Measurements from ENCODE around the gene TMED10. TPM values are rescaled to one million over a fixed set of nuclear protein-coding genes. Genes with fewer than 3 reads are reported as not detected.

The TMED10 gene
- total RNA-seq (100 to 1,000 TPM; 130 to 132 TPM), polyA plus RNA-seq (100 to 1,000 TPM; 219 to 318 (median 272) TPM), total RNA-seq (84.6 to 197 (median 169) reads per million in 6 experiments)

- POLR2A ChIA-PET, result interaction anchor here (0.6 to 2.0 kb wide), 13 partner anchors 24 to 484 kb away, joined by 3 to 16 read pairs (median 4); partner anchors contain the start of genes ERG28 and NEK9
- H3K27ac Mint-ChIP-seq, result peak within 1 kb of the TSS; percentile 94 to 99 (median 97)
- H3K9me3 Mint-ChIP-seq, result no peaks in the 10 kb centered on the region
- ATAC-seq (peak; percentile 76 to 77), DNase-seq (peak; percentile 84 to 99 (median 90))
- H3K4me1 Mint-ChIP-seq, result peaks cover 11 to 59% (median 48%) of the 10 kb centered on the region in 4 donors
- no peaks in the 10 kb centered on the region for H3K27me3 Mint-ChIP-seq
- H3K4me3 Mint-ChIP-seq, result peak within 1 kb of the TSS; percentile 86 to 98 (median 93)
- peaks cover 0 to 10% (median 0%) of the 10 kb centered on the region in 3 donors for H3K36me3 Mint-ChIP-seq
Observed at GRCh38 chr14:75176142-75176820, at the start of gene TMED10. TMED10 (minus strand) TSS chr14:75176612; CDS start chr14:75176579, 33 bp downstream.

- Mint-ChIP-seq H3K27ac (no peak overlapping the region), H3K36me3 (no peaks in the 10 kb centered on the region), H3K4me1 (peaks cover 22 to 50% (median 28%) of the 10 kb centered on the region in 4 donors), H3K4me3 (no peak overlapping the region), H3K9me3 (no peaks in the 10 kb centered on the region), H3K27me3 (peaks cover 0 to 2% (median 0%) of the 10 kb centered on the region in 5 donors)
- ATAC-seq, result no peak
- POLR2A ChIA-PET, result no interaction called here
- no peak for DNase-seq
Observed at GRCh38 chr14:75224561-75224960, 48.1 kb upstream of the TMED10 start.

- peaks cover 0 to 2% (median 0%) of the 10 kb centered on the region in 5 donors for H3K27me3 Mint-ChIP-seq
- H3K4me1 Mint-ChIP-seq, result peaks cover 14 to 42% (median 20%) of the 10 kb centered on the region in 4 donors
- peak overlapping the region in 1 of 10 donors; percentile 22 for H3K4me3 Mint-ChIP-seq
- H3K36me3 Mint-ChIP-seq, result no peaks in the 10 kb centered on the region
- DNase-seq, result peak in 1 of 10 donors; percentile 13
- POLR2A ChIA-PET, result interaction anchor here (0.7 kb wide), 1 partner anchor 1733 kb away, joined by 3 read pairs; no protein-coding TSS in a partner anchor
- ATAC-seq, result no peak
- no peaks in the 10 kb centered on the region for H3K9me3 Mint-ChIP-seq
- H3K27ac Mint-ChIP-seq, result peak overlapping the region in 3 of 10 donors; percentile 5 to 76 (median 32)
Observed at GRCh38 chr14:75223664-75224154, 47.3 kb upstream of the TMED10 start.

- no peak for ATAC-seq
- Mint-ChIP-seq H3K4me3 (peak overlapping the region in 1 of 10 donors; percentile 34), H3K27ac (peak overlapping the region in 2 of 10 donors; percentile 13 to 33)
Observed at GRCh38 chr14:75222208-75222701, 45.8 kb upstream of the TMED10 start.

GRCh38 chr14:75221797-75222196 is 45.4 kb upstream of the TMED10 start:
- Mint-ChIP-seq H3K9me3 (no peaks in the 10 kb centered on the region), H3K36me3 (no peaks in the 10 kb centered on the region), H3K27me3 (peaks cover 0 to 2% (median 0%) of the 10 kb centered on the region in 5 donors), H3K4me1 (peaks cover 7 to 26% (median 13%) of the 10 kb centered on the region in 4 donors), H3K4me3 (no peak overlapping the region), H3K27ac (no peak overlapping the region)
- DNase-seq (no peak), ATAC-seq (no peak)
- POLR2A ChIA-PET, result no interaction called here

More at GRCh38 chr14:75222208-75222701, 45.8 kb upstream of the TMED10 start:
- Mint-ChIP-seq H3K27me3 (peaks cover 0 to 2% (median 0%) of the 10 kb centered on the region in 5 donors), H3K9me3 (no peaks in the 10 kb centered on the region), H3K4me1 (peaks cover 7 to 30% (median 15%) of the 10 kb centered on the region in 4 donors), H3K36me3 (no peaks in the 10 kb centered on the region)
- POLR2A ChIA-PET, result no interaction called here
- DNase-seq, result peak in 1 of 10 donors; percentile 11

GRCh38 chr14:75220156-75220555 is 43.7 kb upstream of the TMED10 start:
- Mint-ChIP-seq H3K27ac (peak overlapping the region in 3 of 10 donors; percentile 35 to 72 (median 40)), H3K9me3 (no peaks in the 10 kb centered on the region), H3K36me3 (no peaks in the 10 kb centered on the region), H3K4me1 (peaks cover 12 to 37% (median 25%) of the 10 kb centered on the region in 4 donors), H3K27me3 (no peaks in the 10 kb centered on the region), H3K4me3 (no peak overlapping the region)
- ATAC-seq (no peak), DNase-seq (no peak)
- POLR2A ChIA-PET, result no interaction called here

- ATAC-seq (no peak), DNase-seq (no peak)
- H3K36me3 Mint-ChIP-seq, result no peaks in the 10 kb centered on the region
- no peak overlapping the region for H3K27ac Mint-ChIP-seq
- H3K9me3 Mint-ChIP-seq, result no peaks in the 10 kb centered on the region
- POLR2A ChIA-PET, result interaction anchor here (0.7 to 1.1 kb wide), 2 partner anchors 25 to 76 kb away, joined by 3 read pairs; no protein-coding TSS in a partner anchor
- H3K4me1 Mint-ChIP-seq, result peaks cover 11 to 46% (median 29%) of the 10 kb centered on the region in 4 donors
- no peak overlapping the region for H3K4me3 Mint-ChIP-seq
- peaks cover 0 to 1% (median 0%) of the 10 kb centered on the region in 5 donors for H3K27me3 Mint-ChIP-seq
Observed at GRCh38 chr14:75217508-75218206, 41.2 kb upstream of the TMED10 start.

- H3K27me3 Mint-ChIP-seq, result peaks cover 0 to 1% (median 0%) of the 10 kb centered on the region in 5 donors
- peaks cover 11 to 36% (median 28%) of the 10 kb centered on the region in 4 donors for H3K4me1 Mint-ChIP-seq
- no peak for ATAC-seq
- H3K36me3 Mint-ChIP-seq, result no peaks in the 10 kb centered on the region
- DNase-seq, result no peak
- POLR2A ChIA-PET, result no interaction called here
- H3K9me3 Mint-ChIP-seq, result no peaks in the 10 kb centered on the region
- H3K27ac Mint-ChIP-seq, result peak overlapping the region in 1 of 10 donors; percentile 37
- H3K4me3 Mint-ChIP-seq, result peak overlapping the region in 2 of 10 donors; percentile 7 to 22
Observed at GRCh38 chr14:75216427-75217006, 40.1 kb upstream of the TMED10 start.

GRCh38 chr14:75215520-75215919 is 39.1 kb upstream of the TMED10 start:
- peak overlapping the region in 8 of 10 donors; percentile 5 to 71 (median 42) for H3K27ac Mint-ChIP-seq
- peaks cover 0 to 1% (median 0%) of the 10 kb centered on the region in 5 donors for H3K27me3 Mint-ChIP-seq
- POLR2A ChIA-PET, result interaction anchor here (0.5 kb wide), 1 partner anchor 21 kb away, joined by 4 read pairs; no protein-coding TSS in a partner anchor
- peak overlapping the region in 8 of 10 donors; percentile 30 to 82 (median 62) for H3K4me3 Mint-ChIP-seq
- peak in 1 of 2 donors; percentile 49 for ATAC-seq
- H3K9me3 Mint-ChIP-seq, result no peaks in the 10 kb centered on the region
- DNase-seq, result no peak
- H3K36me3 Mint-ChIP-seq, result no peaks in the 10 kb centered on the region
- H3K4me1 Mint-ChIP-seq, result peaks cover 11 to 36% (median 28%) of the 10 kb centered on the region in 4 donors

GRCh38 chr14:75214558-75214957 is 38.1 kb upstream of the TMED10 start:
- peaks cover 9 to 34% (median 25%) of the 10 kb centered on the region in 4 donors for H3K4me1 Mint-ChIP-seq
- no peak for DNase-seq
- H3K27ac Mint-ChIP-seq, result peak overlapping the region in 2 of 10 donors; percentile 45 to 84
- H3K9me3 Mint-ChIP-seq, result no peaks in the 10 kb centered on the region
- POLR2A ChIA-PET, result interaction anchor here (0.5 to 1.8 kb wide), 2 partner anchors 39 to 43 kb away, joined by 4 read pairs; partner anchors contain the start of gene TMED10
- H3K4me3 Mint-ChIP-seq, result peak overlapping the region in 6 of 10 donors; percentile 14 to 64 (median 34)
- H3K27me3 Mint-ChIP-seq, result peaks cover 0 to 1% (median 0%) of the 10 kb centered on the region in 5 donors
- no peaks in the 10 kb centered on the region for H3K36me3 Mint-ChIP-seq
- peak in 1 of 2 donors; percentile 61 for ATAC-seq

GRCh38 chr14:75213172-75213571 is 36.8 kb upstream of the TMED10 start:
- Mint-ChIP-seq H3K4me1 (peaks cover 9 to 34% (median 25%) of the 10 kb centered on the region in 4 donors), H3K4me3 (peak overlapping the region in 1 of 10 donors; percentile 34), H3K36me3 (no peaks in the 10 kb centered on the region), H3K9me3 (no peaks in the 10 kb centered on the region), H3K27ac (peak overlapping the region in 3 of 10 donors; percentile 38 to 76 (median 60)), H3K27me3 (peaks cover 0 to 1% (median 0%) of the 10 kb centered on the region in 5 donors)
- POLR2A ChIA-PET, result no interaction called here
- DNase-seq (no peak), ATAC-seq (no peak)

GRCh38 chr14:75208843-75209242 is 32.4 kb upstream of the TMED10 start:
- Mint-ChIP-seq H3K36me3 (no peaks in the 10 kb centered on the region), H3K9me3 (no peaks in the 10 kb centered on the region), H3K4me3 (no peak overlapping the region), H3K27me3 (peaks cover 0 to 1% (median 0%) of the 10 kb centered on the region in 5 donors), H3K27ac (peak overlapping the region in 2 of 10 donors; percentile 5 to 40), H3K4me1 (peaks cover 2 to 21% (median 14%) of the 10 kb centered on the region in 4 donors)
- DNase-seq (no peak), ATAC-seq (no peak)
- POLR2A ChIA-PET, result no interaction called here
